HCT116 (cell line): ENCODE data around the gene EVL. TPM values are rescaled to one million over a fixed set of nuclear protein-coding genes. Genes with fewer than 3 reads are reported as not detected.

Experiments used
- ATAC-seq: fragments of 200-7000 bp; cut with Tn5 transposase; 2 replicates; pipeline ENCODE4 v1.9.1; 2020; ENCODE audit warnings: mild to moderate bottlenecking, moderate library complexity
- BruUV-seq: library from RNA; stranded (reverse); fragments of 400-500 nt; replicated peaks from 2 replicates; lab custom pipeline; 2021; lab: Mats Ljungman, UMichigan
- CTCF ChIA-PET: fragments of 300-600 bp; sonication (Branson Sonifier 250); formaldehyde crosslinking; loops from one replicate; lab custom pipeline; 2021; ENCODE audit warnings: antibody characterized with exemption; lab: Charles Lee
- POLR2A ChIA-PET: fragments of 300-600, 350-600 bp; sonication (Branson Sonifier 250); formaldehyde crosslinking; loops from one replicate; lab custom pipeline; 2021; ENCODE audit warnings: antibody characterized with exemption; lab: Charles Lee
- RAD21 ChIA-PET, 2 experiments: fragments of 300-600 bp; sonication (Branson Sonifier 250); formaldehyde crosslinking; loops; one replicate each; lab custom pipeline; 2023; ENCODE audit warnings: low total read pairs in 2 of 2; ENCODE audit not compliant: uncharacterized antibody in 2 of 2, unreplicated experiment in 2 of 2, low non-redundant PET in 1 of 2; lab: Charles Lee
- DNase-seq: peaks from one replicate; pipeline ENCODE4 v3.0.0-alpha.2; 2010; ENCODE audit warnings: low read depth, low spot score
- H2AFZ ChIP-seq: fragments of 200-600 bp; shearing (Covaris generic), sonication (generic); 2 replicates; pipeline ENCODE4 v1.6.1; 2017; ENCODE audit warnings: low read depth, mixed run types, mixed read lengths, antibody characterized with exemption, low read length; ENCODE audit not compliant: poor library complexity, severe bottlenecking
- H3K27ac ChIP-seq: 2 replicates; pipeline ENCODE4 v1.5.1; 2012; ENCODE audit warnings: low read depth, low read length
- H3K27me3 ChIP-seq: fragments of 200-600 bp; sonication (generic); 2 replicates; pipeline ENCODE4 v1.6.1; 2016; ENCODE audit warnings: mixed run types, low read length, mixed read lengths; ENCODE audit not compliant: insufficient read depth
- H3K36me3 ChIP-seq, 2 experiments: fragments of 200-500 bp in 1 of 2; fragments of 200-600 bp in 1 of 2; sonication (Bioruptor generic) in 1 of 2; sonication (generic) in 1 of 2; 2 replicates each; pipeline versions ENCODE4 v1.5.1 to v1.6.1; 2014 to 2016; ENCODE audit warnings: low read length in 2 of 2, inconsistent platforms in 1 of 2, mixed read lengths in 1 of 2, mixed run types in 1 of 2; ENCODE audit not compliant: insufficient read depth in 2 of 2, control insufficient read depth in 1 of 2
- H3K4me1 ChIP-seq, 2 experiments: fragments of 200-600 bp in 1 of 2; sonication (generic) in 1 of 2; 2 replicates each; pipeline versions ENCODE4 v1.5.1 to v1.6.1; 2012 to 2017; ENCODE audit warnings: low read length in 2 of 2, inconsistent platforms in 1 of 2, mild to moderate bottlenecking in 1 of 2, mixed read lengths in 1 of 2, mixed run types in 1 of 2, moderate library complexity in 1 of 2; ENCODE audit not compliant: insufficient read depth in 2 of 2, control insufficient read depth in 1 of 2
- H3K4me2 ChIP-seq: fragments of 200-600 bp; sonication (generic); 2 replicates; pipeline ENCODE4 v1.6.1; 2017; ENCODE audit warnings: mixed run types, low read length, mixed read lengths
- H3K4me3 ChIP-seq, 2 experiments: fragments of 200-600 bp in 1 of 2; sonication (generic) in 1 of 2; replicated peaks in 1 of 2; 2 replicates each; pipeline ENCODE4 v1.5.1; 2011 to 2016; ENCODE audit warnings: low read length in 2 of 2, control low read depth in 1 of 2, low read depth in 1 of 2, mild to moderate bottlenecking in 1 of 2, mixed read lengths in 1 of 2, mixed run types in 1 of 2
- H3K79me2 ChIP-seq: fragments of 200-600 bp; sonication (generic); 2 replicates; pipeline ENCODE4 v1.6.1; 2017; ENCODE audit warnings: mild to moderate bottlenecking, mixed run types, low read length, moderate library complexity, mixed read lengths; ENCODE audit not compliant: insufficient read depth
- H3K9ac ChIP-seq: fragments of 200-600 bp; sonication (generic); 2 replicates; pipeline ENCODE4 v1.6.1; 2016; ENCODE audit warnings: low read length, mixed read lengths
- H3K9me2 ChIP-seq: fragments of 200-600 bp; sonication (generic), shearing (Covaris generic); 2 replicates; pipeline ENCODE4 v1.6.1; 2017; ENCODE audit warnings: mixed run types, mild to moderate bottlenecking, moderate library complexity; ENCODE audit not compliant: insufficient read depth
- H3K9me3 ChIP-seq, 2 experiments: fragments of 200-500 bp in 1 of 2; fragments of 200-600 bp in 1 of 2; sonication (Bioruptor generic) in 1 of 2; sonication (generic) in 1 of 2; 2 replicates each; pipeline ENCODE4 v1.6.1; 2014 to 2017; ENCODE audit warnings: low read length in 2 of 2, mixed read lengths in 2 of 2, inconsistent platforms in 1 of 2, low read depth in 1 of 2, mild to moderate bottlenecking in 1 of 2, mixed run types in 1 of 2, moderate library complexity in 1 of 2; ENCODE audit not compliant: control insufficient read depth in 1 of 2, insufficient read depth in 1 of 2
- H4K20me1 ChIP-seq: fragments of 200-600 bp; sonication (generic), shearing (Covaris generic); 2 replicates; pipeline ENCODE4 v1.6.1; 2017; ENCODE audit warnings: mixed run types, mild to moderate bottlenecking, moderate library complexity; ENCODE audit not compliant: insufficient read depth
- CBX3 ChIP-seq: IDR thresholded peaks from 2 replicates; pipeline ENCODE4 v1.6.1; 2012; ENCODE audit warnings: low read depth
- CEBPB ChIP-seq: IDR thresholded peaks from 2 replicates; pipeline ENCODE4 v1.6.1; 2012; ENCODE audit warnings: low read depth
- EGR1 ChIP-seq: IDR thresholded peaks from 2 replicates; pipeline ENCODE4 v1.6.1; 2012; ENCODE audit warnings: low read depth
- ELF1 ChIP-seq: IDR thresholded peaks from 2 replicates; pipeline ENCODE4 v1.6.1; 2012; ENCODE audit warnings: low read depth, borderline replicate concordance
- EZH2 ChIP-seq: fragments of 200-600 bp; sonication (generic); IDR thresholded peaks from 2 replicates; pipeline ENCODE4 v1.6.1; 2017; ENCODE audit warnings: antibody characterized with exemption, mixed run types
- JUND ChIP-seq: IDR thresholded peaks from 2 replicates; pipeline ENCODE4 v1.6.1; 2012
- POLR2A ChIP-seq: IDR thresholded peaks from 2 replicates; pipeline ENCODE4 v1.7.0; 2011; ENCODE audit warnings: borderline replicate concordance; ENCODE audit not compliant: insufficient read depth, insufficient read length; ENCODE audit errors: extremely low read depth
- POLR2AphosphoS5 ChIP-seq: IDR thresholded peaks from 2 replicates; pipeline ENCODE4 v1.6.1; 2011; ENCODE audit warnings: mild to moderate bottlenecking, low read depth, low read length, moderate library complexity
- SIN3A ChIP-seq: IDR thresholded peaks from 2 replicates; pipeline ENCODE4 v1.6.1; 2012; ENCODE audit warnings: low read depth
- ZFX ChIP-seq: fragments of 450-650 bp; IDR thresholded peaks from 2 replicates; pipeline ENCODE4 v1.6.1; 2017
- ZNF274 ChIP-seq: fragments of 200-500 bp; sonication (Bioruptor generic); IDR thresholded peaks from 2 replicates; pipeline ENCODE4 v1.6.1; 2014; ENCODE audit warnings: mild to moderate bottlenecking, low read depth, low read length, inconsistent platforms
- intact Hi-C: fragments of 100-400 bp; cut with micrococcal nuclease; formaldehyde crosslinking; loops from 2 replicates; pipeline ENCODE4 v1.10.0; 2022
- total RNA-seq: library from RNA; stranded (reverse); gene quantifications from one replicate; pipeline ENCODE4 v1.2.1, GENCODE V29; 2021; ENCODE audit not compliant: unreplicated experiment
- TF ChIP-seq, protein P1 (sequence below): IDR thresholded peaks from 2 replicates; pipeline ENCODE4 v1.6.1; 2011; ENCODE audit warnings: mild to moderate bottlenecking, low read length, moderate library complexity; ENCODE audit not compliant: insufficient replicate concordance; ENCODE audit errors: extremely low read depth

The EVL gene
- total RNA-seq, 1 experiment from 2014 or later: 19.9 TPM

DNA sequence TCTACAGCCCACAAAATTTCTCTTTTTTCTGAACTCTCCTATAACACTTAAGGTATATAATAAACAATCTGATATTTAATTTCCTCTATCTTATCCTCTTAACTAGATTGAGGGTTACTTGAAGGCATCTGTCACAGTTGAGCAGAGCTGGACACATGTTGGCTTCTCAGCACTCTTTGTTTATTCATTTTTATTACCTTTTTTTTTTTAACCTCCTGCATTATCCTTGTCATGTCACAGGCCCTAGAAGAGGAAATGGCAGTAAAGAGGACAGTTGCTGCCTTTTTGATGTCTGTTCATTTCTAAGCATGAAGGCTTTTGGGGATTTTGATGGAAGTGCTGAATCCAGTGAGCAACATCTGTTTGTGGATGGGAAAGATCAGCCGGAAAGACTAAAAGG is 32.5 kb upstream of the EVL start:
- ChIA-PET CTCF (no interaction called here), RAD21 (no interaction called here), POLR2A (no interaction called here)
- H3K27me3 ChIP-seq: no peaks in the 10 kb centered on the region
- no peak for TF ChIP-seq CEBPB
- TF ChIP-seq POLR2A: no peak
- TF ChIP-seq EZH2: no peak
- no peak for TF ChIP-seq ZFX
- TF ChIP-seq ZNF274: no peak
- TF ChIP-seq CBX3: no peak
- TF ChIP-seq SIN3A: no peak
- no peak for TF ChIP-seq ELF1
- TF ChIP-seq, protein P1, sequence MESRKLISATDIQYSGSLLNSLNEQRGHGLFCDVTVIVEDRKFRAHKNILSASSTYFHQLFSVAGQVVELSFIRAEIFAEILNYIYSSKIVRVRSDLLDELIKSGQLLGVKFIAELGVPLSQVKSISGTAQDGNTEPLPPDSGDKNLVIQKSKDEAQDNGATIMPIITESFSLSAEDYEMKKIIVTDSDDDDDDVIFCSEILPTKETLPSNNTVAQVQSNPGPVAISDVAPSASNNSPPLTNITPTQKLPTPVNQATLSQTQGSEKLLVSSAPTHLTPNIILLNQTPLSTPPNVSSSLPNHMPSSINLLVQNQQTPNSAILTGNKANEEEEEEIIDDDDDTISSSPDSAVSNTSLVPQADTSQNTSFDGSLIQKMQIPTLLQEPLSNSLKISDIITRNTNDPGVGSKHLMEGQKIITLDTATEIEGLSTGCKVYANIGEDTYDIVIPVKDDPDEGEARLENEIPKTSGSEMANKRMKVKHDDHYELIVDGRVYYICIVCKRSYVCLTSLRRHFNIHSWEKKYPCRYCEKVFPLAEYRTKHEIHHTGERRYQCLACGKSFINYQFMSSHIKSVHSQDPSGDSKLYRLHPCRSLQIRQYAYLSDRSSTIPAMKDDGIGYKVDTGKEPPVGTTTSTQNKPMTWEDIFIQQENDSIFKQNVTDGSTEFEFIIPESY: no peak
- TF ChIP-seq JUND: no peak
- TF ChIP-seq EGR1: no peak
- TF ChIP-seq POLR2AphosphoS5: no peak
- no peaks in the 10 kb centered on the region for H3K36me3 ChIP-seq
- BruUV-seq: no TSS peak
- peak overlapping the region; percentile 87; the same call in 1 of the 2 replicates for H3K4me2 ChIP-seq
- intact Hi-C loops: no loop called here
- H4K20me1 ChIP-seq: no peaks in the 10 kb centered on the region
- H3K9me3 ChIP-seq: no peaks in the 10 kb centered on the region
- H3K9me2 ChIP-seq: no peaks in the 10 kb centered on the region
- no peak overlapping the region for H3K9ac ChIP-seq
- ATAC-seq (no peak), DNase-seq (no peak)
- no peak overlapping the region for H3K4me3 ChIP-seq
- peaks cover 16 to 27% of the 10 kb centered on the region in 2 experiments for H3K4me1 ChIP-seq
- no peaks in the 10 kb centered on the region for H3K79me2 ChIP-seq
- H2AFZ ChIP-seq: no peak overlapping the region
- no peak overlapping the region for H3K27ac ChIP-seq
